HL-60 (cell line): ENCODE measurements around the gene CAMK2D.

Experiments
- DNase-seq, 2 experiments: peaks; one replicate each; pipeline ENCODE4 v3.0.0-alpha.2; 2010 to 2020; ENCODE audit warnings: low read depth in 1 of 2, low spot score in 1 of 2
- H3K27ac ChIP-seq: fragments of 250-450 bp; sonication (Bioruptor Pico); replicated peaks from 2 replicates; pipeline ENCODE4 v1.5.1; 2020; ENCODE audit warnings: mild to moderate bottlenecking, moderate library complexity
- H3K27me3 ChIP-seq: fragments of 250-450 bp; sonication (Bioruptor Pico); 2 replicates; pipeline ENCODE4 v1.5.1; 2021; ENCODE audit warnings: mild to moderate bottlenecking, moderate library complexity; ENCODE audit not compliant: insufficient read depth, poor library complexity, severe bottlenecking
- H3K4me3 ChIP-seq: replicated peaks from 2 replicates; pipeline ENCODE4 v1.5.1; 2011; ENCODE audit warnings: mild to moderate bottlenecking, control low read depth, low read length; ENCODE audit not compliant: insufficient read depth
- CTCF ChIP-seq: IDR thresholded peaks from one replicate; pipeline ENCODE4 v1.5.1; 2011; ENCODE audit warnings: low read length, control low read depth, inconsistent platforms; ENCODE audit not compliant: insufficient read depth
- GABPA ChIP-seq: IDR thresholded peaks from 2 replicates; pipeline ENCODE4 v1.6.1; 2012; ENCODE audit warnings: low read depth
- POLR2AphosphoS5 ChIP-seq: IDR thresholded peaks from 2 replicates; pipeline ENCODE4 v1.6.1; 2012; ENCODE audit warnings: low read depth
- SPI1 ChIP-seq: IDR thresholded peaks from 2 replicates; pipeline ENCODE4 v1.6.1; 2012; ENCODE audit warnings: low read depth, mild to moderate bottlenecking, borderline replicate concordance
- TF ChIP-seq, protein P1 (sequence below): IDR thresholded peaks from 2 replicates; pipeline ENCODE4 v1.6.1; 2012; ENCODE audit warnings: low read depth; ENCODE audit not compliant: insufficient replicate concordance

Gene CAMK2D

GRCh38 chr4:113423631-113424030 lies 337.9 kb downstream of the CAMK2D start:
- DNase-seq = no peak
- Histone ChIP-seq H3K4me3 (no peak overlapping the region), H3K27ac (no peak overlapping the region), H3K27me3 (no peaks in the 10 kb centered on the region)
- no peak for TF ChIP-seq CTCF
- TF ChIP-seq GABPA = no peak
- TF ChIP-seq, protein P1, sequence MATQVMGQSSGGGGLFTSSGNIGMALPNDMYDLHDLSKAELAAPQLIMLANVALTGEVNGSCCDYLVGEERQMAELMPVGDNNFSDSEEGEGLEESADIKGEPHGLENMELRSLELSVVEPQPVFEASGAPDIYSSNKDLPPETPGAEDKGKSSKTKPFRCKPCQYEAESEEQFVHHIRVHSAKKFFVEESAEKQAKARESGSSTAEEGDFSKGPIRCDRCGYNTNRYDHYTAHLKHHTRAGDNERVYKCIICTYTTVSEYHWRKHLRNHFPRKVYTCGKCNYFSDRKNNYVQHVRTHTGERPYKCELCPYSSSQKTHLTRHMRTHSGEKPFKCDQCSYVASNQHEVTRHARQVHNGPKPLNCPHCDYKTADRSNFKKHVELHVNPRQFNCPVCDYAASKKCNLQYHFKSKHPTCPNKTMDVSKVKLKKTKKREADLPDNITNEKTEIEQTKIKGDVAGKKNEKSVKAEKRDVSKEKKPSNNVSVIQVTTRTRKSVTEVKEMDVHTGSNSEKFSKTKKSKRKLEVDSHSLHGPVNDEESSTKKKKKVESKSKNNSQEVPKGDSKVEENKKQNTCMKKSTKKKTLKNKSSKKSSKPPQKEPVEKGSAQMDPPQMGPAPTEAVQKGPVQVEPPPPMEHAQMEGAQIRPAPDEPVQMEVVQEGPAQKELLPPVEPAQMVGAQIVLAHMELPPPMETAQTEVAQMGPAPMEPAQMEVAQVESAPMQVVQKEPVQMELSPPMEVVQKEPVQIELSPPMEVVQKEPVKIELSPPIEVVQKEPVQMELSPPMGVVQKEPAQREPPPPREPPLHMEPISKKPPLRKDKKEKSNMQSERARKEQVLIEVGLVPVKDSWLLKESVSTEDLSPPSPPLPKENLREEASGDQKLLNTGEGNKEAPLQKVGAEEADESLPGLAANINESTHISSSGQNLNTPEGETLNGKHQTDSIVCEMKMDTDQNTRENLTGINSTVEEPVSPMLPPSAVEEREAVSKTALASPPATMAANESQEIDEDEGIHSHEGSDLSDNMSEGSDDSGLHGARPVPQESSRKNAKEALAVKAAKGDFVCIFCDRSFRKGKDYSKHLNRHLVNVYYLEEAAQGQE = no peak
- no peak for TF ChIP-seq POLR2AphosphoS5
- TF ChIP-seq SPI1 = no peak

GRCh38 chr4:113420938-113421337 lies 340.6 kb downstream of the CAMK2D start:
- Histone ChIP-seq H3K4me3 (no peak overlapping the region), H3K27me3 (no peaks in the 10 kb centered on the region), H3K27ac (no peak overlapping the region)
- no peak for DNase-seq
- TF ChIP-seq CTCF (no peak), SPI1 (no peak), GABPA (no peak)

GRCh38 chr4:113419631-113420030 lies 341.9 kb downstream of the CAMK2D start:
- H3K4me3 ChIP-seq = no peak overlapping the region
- H3K27ac ChIP-seq = no peak overlapping the region
- no peaks in the 10 kb centered on the region for H3K27me3 ChIP-seq
- no peak for DNase-seq
- no peak for TF ChIP-seq SPI1
- TF ChIP-seq CTCF = no peak
- TF ChIP-seq, protein P1 = no peak
- TF ChIP-seq POLR2AphosphoS5 = no peak
- no peak for TF ChIP-seq GABPA

DNA sequence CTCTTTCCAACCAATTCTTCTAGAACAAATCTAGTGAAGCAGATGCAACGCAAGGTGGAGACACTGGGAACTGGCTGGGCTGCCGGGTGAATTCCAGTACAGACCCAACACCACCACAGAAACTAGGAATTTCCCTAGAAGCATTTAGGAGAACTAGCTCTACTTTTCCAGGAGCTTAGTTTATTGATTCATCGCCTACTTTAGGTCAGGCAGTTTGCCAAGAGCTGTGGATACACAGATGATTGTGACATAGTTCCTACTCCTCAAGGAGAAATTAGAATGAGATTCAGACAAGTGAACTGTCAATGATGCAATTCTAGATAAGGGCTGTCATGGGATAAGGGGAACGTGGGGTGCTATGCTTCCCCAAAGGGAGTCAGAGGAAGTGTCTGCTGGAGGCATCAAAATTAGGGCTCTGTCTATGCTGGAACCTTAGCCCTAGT lies 350.0 kb downstream of the CAMK2D start:
- H3K4me3 ChIP-seq = no peak overlapping the region
- TF ChIP-seq, protein P1 = no peak
- TF ChIP-seq POLR2AphosphoS5 (no peak), GABPA (no peak), SPI1 (no peak), CTCF (no peak)
- H3K27me3 ChIP-seq = no peaks in the 10 kb centered on the region
- DNase-seq = no peak
- no peak overlapping the region for H3K27ac ChIP-seq
